Left colon (tissue), 2 donors: Measurements from ENCODE around the gene THBD. TPM values are rescaled to one million over a fixed set of nuclear protein-coding genes. Genes with fewer than 3 reads are reported as not detected.

Experiments used
- ATAC-seq: fragments of 200-7000 bp; cut with Tn5 transposase; one replicate; pipeline ENCODE4 v1.9.1; 2020; ENCODE audit warnings: mild to moderate bottlenecking, moderate library complexity
- DNase-seq, 2 donors: peaks; one replicate each; pipeline ENCODE4 v3.0.0-alpha.2; 2020
- intact Hi-C, 2 donors: fragments of 100-400 bp; cut with DNase I in 1 of 2; cut with micrococcal nuclease in 1 of 2; formaldehyde crosslinking; loops; one replicate each; pipeline versions ENCODE4 v1.11.2 to v1.14.0; 2022; cut with DNase I, micrococcal nuclease
- total RNA-seq, 2 donors: library from RNA; stranded (reverse); fragmentation: NEBNext Ultra II Directional; extraction: Animal tissue kit (Norgen Biotek cat#: 25700); gene quantifications; one replicate each; pipeline ENCODE4 v1.2.1, GENCODE V29; 2021
- donor health status: DM: no; HTN: no; CAD: no.
- donor health status: DM: yes; HTN: yes; CAD: no.

THBD gene
- total RNA-seq, 2 donors from 2014 or later, result 4.5 to 7.0 TPM

GRCh38 chr20:23086056-23086566 lies 36.6 kb upstream of the THBD start, which contains the start of gene CD93:
Gene CD93 (minus strand): TSS chr20:23086324. CDS start chr20:23086192, 132 bp downstream.
- intact Hi-C loops, result no loop called here

GRCh38 chr20:23085436-23086055 lies 36.1 kb upstream of the THBD start:
- intact Hi-C loops, result no loop called here
- DNase-seq (no peak), ATAC-seq (no peak)

More at GRCh38 chr20:23086056-23086566, 36.6 kb upstream of the THBD start, which contains the start of gene CD93:
- DNase-seq (no peak), ATAC-seq (no peak)

GRCh38 chr20:23084845-23085365 lies 35.4 kb upstream of the THBD start:
- intact Hi-C loops, result no loop called here
- DNase-seq, result no peak
- no peak for ATAC-seq

GRCh38 chr20:23084282-23084844 lies 34.9 kb upstream of the THBD start:
- intact Hi-C loops, result no loop called here

GRCh38 chr20:23083553-23084220 lies 34.2 kb upstream of the THBD start:
- ATAC-seq, result no peak
- no peak for DNase-seq
- intact Hi-C loops, result no loop called here

More at GRCh38 chr20:23084282-23084844, 34.9 kb upstream of the THBD start:
- ATAC-seq (no peak), DNase-seq (no peak)

GRCh38 chr20:23082846-23083552 lies 33.5 kb upstream of the THBD start:
- DNase-seq (no peak), ATAC-seq (no peak)
- intact Hi-C loops, result no loop called here

GRCh38 chr20:23081263-23081819 lies 31.9 kb upstream of the THBD start:
- ATAC-seq (no peak), DNase-seq (no peak)
- intact Hi-C loops, result no loop called here

GRCh38 chr20:23080521-23080920 lies 31.0 kb upstream of the THBD start:
- intact Hi-C loops, result no loop called here
- no peak for DNase-seq
- ATAC-seq, result no peak

- ATAC-seq (no peak), DNase-seq (no peak)
- intact Hi-C loops, result no loop called here
Observed at GRCh38 chr20:23079926-23080325, 30.5 kb upstream of the THBD start.

GRCh38 chr20:23079016-23079351 lies 29.5 kb upstream of the THBD start:
- intact Hi-C loops, result no loop called here
- DNase-seq, result no peak
- no peak for ATAC-seq

GRCh38 chr20:23078351-23079015 lies 29.0 kb upstream of the THBD start:
- intact Hi-C loops, result no loop called here
- no peak for ATAC-seq
- DNase-seq, result no peak

GRCh38 chr20:23077277-23077676 lies 27.8 kb upstream of the THBD start:
- intact Hi-C loops, result no loop called here
- ATAC-seq (no peak), DNase-seq (no peak)

GRCh38 chr20:23074052-23074451 lies 24.6 kb upstream of the THBD start:
- no peak for DNase-seq
- no peak for ATAC-seq
- intact Hi-C loops, result no loop called here

- DNase-seq, result no peak
- no peak for ATAC-seq
- intact Hi-C loops, result no loop called here
Observed at GRCh38 chr20:23072892-23073586, 23.6 kb upstream of the THBD start.

- intact Hi-C loops, result no loop called here
- DNase-seq (no peak), ATAC-seq (no peak)
Observed at GRCh38 chr20:23071996-23072395, 22.5 kb upstream of the THBD start.

GRCh38 chr20:23071398-23071797 lies 21.9 kb upstream of the THBD start:
- intact Hi-C loops, result no loop called here
- ATAC-seq (no peak), DNase-seq (no peak)

- no peak for ATAC-seq
- DNase-seq, result no peak
- intact Hi-C loops, result no loop called here
Observed at GRCh38 chr20:23069108-23069507, 19.6 kb upstream of the THBD start.

- DNase-seq, result no peak
- intact Hi-C loops, result no loop called here
- ATAC-seq, result no peak
Observed at GRCh38 chr20:23068283-23068682, 18.8 kb upstream of the THBD start.
